Peyer's patch (tissue), 4 donors: Measurements from ENCODE around the gene TRAPPC6A. TPM values are rescaled to one million over a fixed set of nuclear protein-coding genes. Genes with fewer than 3 reads are reported as not detected.

Source experiments
- DNase-seq, 3 donors: peaks; one replicate each; pipeline ENCODE4 v3.0.0-alpha.2; 2017 to 2019
- H3K27ac ChIP-seq, 4 donors: fragments of 200-600 bp; sonication (generic); one replicate each; pipeline ENCODE4 v1.5.1; 2016 to 2019
- H3K27me3 ChIP-seq, 2 donors: fragments of 200-600 bp; sonication (generic); one replicate each; pipeline ENCODE4 v1.5.1; 2019
- H3K36me3 ChIP-seq, 3 donors: fragments of 200-600 bp; sonication (generic); one replicate each; pipeline ENCODE4 v1.5.1; 2016 to 2019
- H3K4me1 ChIP-seq, 4 donors: fragments of 200-600 bp; sonication (generic); one replicate each; pipeline ENCODE4 v1.5.1; 2016 to 2019
- H3K4me3 ChIP-seq, 4 donors: fragments of 200-600 bp; sonication (generic); 1 replicate in 3 of 4; 2 replicates in 1 of 4; pipeline ENCODE4 v1.5.1; 2016 to 2019; ENCODE audit warnings: mild to moderate bottlenecking in 1 of 4
- H3K9me3 ChIP-seq, 4 donors: fragments of 200-600 bp; sonication (generic); one replicate each; pipeline ENCODE4 v1.5.1; 2016 to 2019; ENCODE audit warnings: mild to moderate bottlenecking in 1 of 4
- CTCF ChIP-seq, 6 experiments: fragments of 450-650 bp in 4 of 6; fragments of 200-600 bp in 2 of 6; sonication (generic) in 1 of 6; IDR thresholded peaks; one replicate each; pipeline ENCODE4 v1.5.1; 2017 to 2019; ENCODE audit warnings: antibody characterized with exemption in 6 of 6, mild to moderate bottlenecking in 3 of 6, moderate library complexity in 1 of 6
- POLR2A ChIP-seq, 2 donors: fragments of 450-650 bp; IDR thresholded peaks; one replicate each; pipeline ENCODE4 v1.5.1; 2017; ENCODE audit warnings: antibody characterized with exemption in 2 of 2, mild to moderate bottlenecking in 2 of 2, moderate library complexity in 2 of 2
- total RNA-seq, 4 donors: library from RNA; depleted of rRNA; stranded (reverse); fragments of >200 nt; gene quantifications; one replicate each; pipeline ENCODE4 v1.1.0, GENCODE V29; 2016

The TRAPPC6A gene
- total RNA-seq, 4 donors from 2014 or later = 11.4 to 58.6 (median 21.6) TPM

DNA sequence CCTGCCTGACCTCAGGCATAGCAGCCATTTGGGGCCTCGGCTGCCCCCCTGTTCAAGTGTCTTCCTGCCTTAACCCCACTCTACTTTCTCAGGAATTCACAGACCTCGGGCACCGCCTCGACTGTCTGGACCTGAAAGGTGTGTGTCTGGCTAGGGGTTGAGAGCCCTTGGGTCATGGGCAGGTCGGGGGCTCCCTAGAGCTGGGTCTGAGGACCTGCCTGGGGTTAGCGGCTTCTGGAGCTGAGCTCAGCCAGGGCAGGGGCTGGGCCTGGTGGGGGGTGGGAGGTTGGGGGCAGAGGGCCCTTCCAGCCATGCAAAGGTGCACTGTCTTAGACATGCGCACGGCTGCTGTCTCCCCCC, 37.9 kb downstream of the TRAPPC6A start:
- Histone ChIP-seq H3K27ac (no peak overlapping the region), H3K27me3 (no peaks in the 10 kb centered on the region), H3K36me3 (peaks cover 0 to 49% (median 0%) of the 10 kb centered on the region in 3 donors), H3K9me3 (no peaks in the 10 kb centered on the region), H3K4me1 (peaks cover 0 to 7% (median 0%) of the 10 kb centered on the region in 4 donors), H3K4me3 (no peak overlapping the region)
- DNase-seq = no peak
- TF ChIP-seq POLR2A (IDR thresholded peaks at IDR 0.05) (no peak), CTCF (IDR thresholded peaks at IDR 0.05) (no peak)

GRCh38 chr19:45139286-45140143, 38.5 kb downstream of the TRAPPC6A start:
- TF ChIP-seq CTCF (IDR thresholded peaks at IDR 0.05) (no peak), POLR2A (IDR thresholded peaks at IDR 0.05) (no peak)
- no peak for DNase-seq
- no peaks in the 10 kb centered on the region for H3K9me3 ChIP-seq
- H3K36me3 ChIP-seq = peaks cover 0 to 43% (median 0%) of the 10 kb centered on the region in 3 donors
- peaks cover 0 to 7% (median 0%) of the 10 kb centered on the region in 4 donors for H3K4me1 ChIP-seq
- H3K27ac ChIP-seq = no peak overlapping the region
- H3K27me3 ChIP-seq = no peaks in the 10 kb centered on the region
- H3K4me3 ChIP-seq = no peak overlapping the region

GRCh38 chr19:45138303-45138751, 39.7 kb downstream of the TRAPPC6A start:
- Histone ChIP-seq H3K36me3 (peaks cover 0 to 34% (median 0%) of the 10 kb centered on the region in 3 donors), H3K27ac (no peak overlapping the region), H3K4me1 (peaks cover 0 to 7% (median 0%) of the 10 kb centered on the region in 4 donors), H3K4me3 (no peak overlapping the region), H3K27me3 (no peaks in the 10 kb centered on the region), H3K9me3 (no peaks in the 10 kb centered on the region)
- TF ChIP-seq POLR2A (IDR thresholded peaks at IDR 0.05) (no peak), CTCF (IDR thresholded peaks at IDR 0.05) (no peak)
- DNase-seq = no peak

- no peaks in the 10 kb centered on the region for H3K27me3 ChIP-seq
- peak overlapping the region in 2 of 4 donors; percentile 1 to 31 for H3K27ac ChIP-seq
- DNase-seq = peak in 1 of 3 donors; percentile 55
- H3K4me3 ChIP-seq = no peak overlapping the region
- TF ChIP-seq CTCF (IDR thresholded peaks at IDR 0.05) = no peak
- no peak for TF ChIP-seq POLR2A (IDR thresholded peaks at IDR 0.05)
- no peaks in the 10 kb centered on the region for H3K9me3 ChIP-seq
- peaks cover 0 to 24% (median 0%) of the 10 kb centered on the region in 3 donors for H3K36me3 ChIP-seq
- H3K4me1 ChIP-seq = peaks cover 0 to 7% (median 0%) of the 10 kb centered on the region in 4 donors
Observed at GRCh38 chr19:45137179-45137761, 40.8 kb downstream of the TRAPPC6A start.

GRCh38 chr19:45136507-45137178, 41.4 kb downstream of the TRAPPC6A start:
- Histone ChIP-seq H3K4me1 (peaks cover 0 to 7% (median 0%) of the 10 kb centered on the region in 4 donors), H3K27me3 (no peaks in the 10 kb centered on the region), H3K9me3 (no peaks in the 10 kb centered on the region), H3K4me3 (no peak overlapping the region), H3K36me3 (peaks cover 0 to 18% (median 0%) of the 10 kb centered on the region in 3 donors), H3K27ac (peak overlapping the region in 3 of 4 donors; percentile 2 to 31 (median 3))
- DNase-seq = no peak
- no peak for TF ChIP-seq POLR2A (IDR thresholded peaks at IDR 0.05)
- TF ChIP-seq CTCF (IDR thresholded peaks at IDR 0.05) = no peak
